GM19455 (cell line): ENCODE measurements around the gene FAM53C.
"Not testable (repeated sequence)": the region's sequence is repeated elsewhere in the genome, so short reads cannot be mapped to it uniquely, and the experiment has no call there.

Experiments used
- ATAC-seq: cut with Tn5 transposase; IDR thresholded peaks from one replicate; pipeline ENCODE4 v1.9.1; 2021; ENCODE audit not compliant: unreplicated experiment

The FAM53C gene

GRCh38 chr5:138389911-138390310 lies 51.8 kb downstream of the FAM53C start:
- not testable (repeated sequence) for ATAC-seq

- ATAC-seq, result no peak
Observed at GRCh38 chr5:138391859-138392386, 53.9 kb downstream of the FAM53C start.
